ENCODE data around the gene TIMP1. TPM values are rescaled to one million over a fixed set of nuclear protein-coding genes. Genes with fewer than 3 reads are reported as not detected.

The TIMP1 gene
- polyA plus RNA-seq, 1 donor from 2014 or later: 2.0 TPM

Small RNA genes lying within 50 kb of the gene (small RNA-seq; reads per million reads assigned to genes)
- 0 reads per million in 3 experiments for gene MIR4769

Other genes with a start within 250 kb of the TIMP1 start
- gene ZNF157, start 211.9 kb upstream of the TIMP1 start, polyA plus RNA-seq: 3.5 and 3.8 TPM in 2 replicates
- 7.9 and 9.1 TPM in 2 replicates for gene ZNF41, start 99.2 kb upstream of the TIMP1 start, polyA plus RNA-seq
- gene ARAF, start 21.2 kb upstream of the TIMP1 start, polyA plus RNA-seq: 9.9 and 25.0 TPM in 2 replicates
- 4.3 and 6.7 TPM in 2 replicates for gene SYN1, start 37.4 kb downstream of the TIMP1 start, polyA plus RNA-seq
- gene CFP, start 47.5 kb downstream of the TIMP1 start, polyA plus RNA-seq: 2.7 and 4.8 TPM in 2 replicates
- gene ELK1, start 68.1 kb downstream of the TIMP1 start, polyA plus RNA-seq: 21.2 and 31.8 TPM in 2 replicates
- gene UXT, start 76.7 kb downstream of the TIMP1 start, polyA plus RNA-seq: 141 and 153 TPM in 2 replicates